Chondrocyte (in vitro differentiated cells): ENCODE results near the gene FLOT1. TPM values are rescaled to one million over a fixed set of nuclear protein-coding genes. Genes with fewer than 3 reads are reported as not detected.

ENCODE experiments used
- DNase-seq: peaks from one replicate; pipeline ENCODE4 v3.0.0; 2021; ENCODE audit warnings: mixed read lengths, low spot score
- H3K27ac Mint-ChIP-seq: one replicate; pipeline ENCODE4 v1.8.0; 2021; ENCODE audit warnings: mild to moderate bottlenecking, moderate library complexity, mixed read lengths; ENCODE audit not compliant: unreplicated experiment
- H3K27me3 Mint-ChIP-seq: 2 replicates; pipeline ENCODE4 v1.8.0; 2021; ENCODE audit warnings: low read depth, mixed read lengths
- H3K36me3 Mint-ChIP-seq: 2 replicates; pipeline ENCODE4 v1.8.0; 2021; ENCODE audit warnings: low read depth, mixed read lengths
- H3K4me1 Mint-ChIP-seq: 2 replicates; pipeline ENCODE4 v1.8.0; 2021; ENCODE audit warnings: low read depth, mild to moderate bottlenecking, mixed read lengths
- H3K4me3 Mint-ChIP-seq: one replicate; pipeline ENCODE4 v1.8.0; 2021; ENCODE audit warnings: mild to moderate bottlenecking, moderate library complexity, mixed read lengths; ENCODE audit not compliant: unreplicated experiment
- H3K9me3 Mint-ChIP-seq: 2 replicates; pipeline ENCODE4 v1.8.0; 2021; ENCODE audit warnings: low read depth, mixed read lengths
- CTCF ChIP-seq: fragments of 200-600 bp; sonication (generic); IDR thresholded peaks from 2 replicates; pipeline ENCODE4 v1.5.0; 2021; ENCODE audit warnings: antibody characterized with exemption, mild to moderate bottlenecking, moderate library complexity
- total RNA-seq: library from RNA; stranded (reverse); gene quantifications from 3 replicates; pipeline ENCODE4 v1.2.1, GENCODE V29; 2021

Gene FLOT1
- total RNA-seq, 1 donor from 2014 or later: 66.8 TPM

GRCh38 chr6:30687659-30688431 lies 54.6 kb downstream of the FLOT1 start:
- H3K4me1 Mint-ChIP-seq: peaks cover 54% of the 10 kb centered on the region
- H3K27ac Mint-ChIP-seq: peak overlapping the region; percentile 97
- H3K36me3 Mint-ChIP-seq: peaks cover 22% of the 10 kb centered on the region
- peak overlapping the region; percentile 99 for H3K4me3 Mint-ChIP-seq
- H3K9me3 Mint-ChIP-seq: no peaks in the 10 kb centered on the region
- no peaks in the 10 kb centered on the region for H3K27me3 Mint-ChIP-seq
- peak; percentile 68 for TF ChIP-seq CTCF
- DNase-seq: no peak

GRCh38 chr6:30686908-30687658 lies 55.4 kb downstream of the FLOT1 start:
- Mint-ChIP-seq H3K9me3 (no peaks in the 10 kb centered on the region), H3K36me3 (peaks cover 26% of the 10 kb centered on the region), H3K27ac (peak overlapping the region; percentile 97), H3K4me3 (peak overlapping the region; percentile 99), H3K27me3 (no peaks in the 10 kb centered on the region), H3K4me1 (peaks cover 61% of the 10 kb centered on the region)
- TF ChIP-seq CTCF: no peak
- DNase-seq: peak; percentile 99

- DNase-seq: no peak
- no peak for TF ChIP-seq CTCF
- no peaks in the 10 kb centered on the region for H3K27me3 Mint-ChIP-seq
- no peaks in the 10 kb centered on the region for H3K9me3 Mint-ChIP-seq
- peak within 1 kb of the TSS; percentile 97 for H3K27ac Mint-ChIP-seq
- peaks cover 27% of the 10 kb centered on the region for H3K36me3 Mint-ChIP-seq
- H3K4me1 Mint-ChIP-seq: peaks cover 64% of the 10 kb centered on the region
- H3K4me3 Mint-ChIP-seq: peak within 1 kb of the TSS; percentile 99
These were observed 56.2 kb downstream of the FLOT1 start, which contains the start of gene PPP1R18 for GRCh38 chr6:30686009-30686907. Gene PPP1R18 (minus strand): TSS chr6:30686645. CDS start chr6:30686018, 627 bp downstream.

GRCh38 chr6:30685157-30686008 lies 57.1 kb downstream of the FLOT1 start:
- H3K27me3 Mint-ChIP-seq: no peaks in the 10 kb centered on the region
- no peak for DNase-seq
- H3K36me3 Mint-ChIP-seq: peaks cover 31% of the 10 kb centered on the region
- peak overlapping the region; percentile 99 for H3K4me3 Mint-ChIP-seq
- H3K9me3 Mint-ChIP-seq: no peaks in the 10 kb centered on the region
- peaks cover 66% of the 10 kb centered on the region for H3K4me1 Mint-ChIP-seq
- H3K27ac Mint-ChIP-seq: peak overlapping the region; percentile 97
- TF ChIP-seq CTCF: peak; percentile 51
